NCI-H69 (cell line): Measurements from ENCODE around the gene SCN9A.
"Not testable (repeated sequence)": the region's sequence is repeated elsewhere in the genome, so short reads cannot be mapped to it uniquely, and the experiment has no call there.

ENCODE experiments used
- DNase-seq: peaks from one replicate; lab custom pipeline; 2025; lab: John Stamatoyannopoulos, UW

Gene SCN9A

DNA sequence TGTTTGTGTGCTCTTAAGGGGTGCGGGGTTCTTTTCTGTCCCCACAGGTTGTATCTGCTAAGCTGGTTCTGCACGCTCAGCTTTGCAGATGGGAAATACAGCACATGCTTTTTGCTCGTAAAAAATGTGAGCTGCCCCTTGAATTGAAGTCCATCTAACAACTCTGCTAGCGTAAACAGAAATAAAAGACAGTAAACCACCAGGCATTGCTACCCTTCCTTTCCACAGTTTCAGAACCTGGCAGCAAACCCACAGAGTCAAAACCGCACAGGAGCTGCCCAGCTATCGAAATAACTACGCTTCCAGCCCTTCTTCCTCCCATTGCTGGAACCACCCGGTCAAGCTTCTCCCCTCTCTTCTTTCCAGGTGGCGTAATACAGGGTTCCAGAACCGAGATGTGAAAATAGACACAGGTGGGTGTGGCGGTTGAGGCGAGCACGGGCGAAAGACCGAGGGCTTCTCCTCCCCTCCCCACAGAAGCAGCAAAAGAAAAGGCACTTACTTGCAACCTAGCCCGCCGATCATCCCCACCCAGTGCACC, 479 bp downstream of the SCN9A start:
- peak; percentile 89 for DNase-seq

DNA sequence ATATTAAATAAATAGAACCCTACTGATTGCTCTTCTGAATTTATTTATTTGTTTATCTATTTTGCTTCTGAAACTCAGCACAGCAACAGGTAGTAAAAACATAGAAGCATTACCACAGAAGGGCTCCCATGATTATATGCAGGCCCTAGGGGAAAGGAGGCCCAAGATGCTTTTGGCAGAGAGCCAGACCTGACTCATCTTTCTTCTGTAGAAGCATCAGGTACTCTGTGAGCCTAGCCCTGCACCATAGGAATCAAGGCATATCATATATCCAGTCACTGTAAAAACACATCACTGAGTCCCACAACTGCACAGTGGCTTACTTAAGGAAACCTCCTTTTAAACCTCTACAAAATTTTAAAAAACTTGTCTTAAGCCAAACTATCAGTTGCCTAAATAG, 1.8 kb downstream of the SCN9A start:
- DNase-seq = peak; percentile 96

DNA sequence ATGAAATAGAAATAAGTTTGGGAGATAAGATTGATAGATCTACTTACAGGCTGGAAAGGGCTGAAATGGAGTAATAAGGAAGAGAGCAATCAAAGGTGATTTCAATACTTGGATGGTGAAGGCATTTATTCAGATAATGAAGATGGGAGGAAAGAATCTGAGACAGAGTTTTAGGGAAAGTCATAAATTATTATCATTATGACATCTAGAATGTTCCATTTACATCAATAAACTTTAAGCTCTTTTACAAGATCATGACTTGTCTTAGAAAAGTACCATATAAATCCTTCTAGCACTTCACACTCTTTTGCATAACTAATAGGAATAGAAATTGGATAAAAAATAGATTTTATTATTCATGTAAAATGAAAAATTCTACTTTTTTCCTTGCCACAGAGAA, 2.2 kb downstream of the SCN9A start:
- DNase-seq = no peak

DNA sequence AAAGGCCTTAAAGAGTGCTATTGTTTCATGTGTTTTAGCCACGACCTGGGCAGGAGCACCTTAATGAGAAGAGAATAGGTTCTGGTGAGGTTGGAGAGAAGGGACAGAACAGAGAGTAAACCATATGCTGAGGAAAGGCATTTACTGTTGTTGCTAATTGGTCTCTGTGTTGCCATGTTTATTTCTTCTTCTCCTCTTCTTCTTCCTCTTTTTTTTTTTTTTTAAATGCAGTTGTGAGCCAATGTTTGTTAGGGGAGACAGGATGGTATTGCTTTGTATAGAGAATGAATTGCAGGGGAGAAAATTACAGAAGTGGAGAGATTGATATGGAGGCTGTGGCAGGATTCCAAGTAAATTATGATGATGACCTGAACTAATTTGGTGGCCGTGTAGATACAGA, 2.6 kb downstream of the SCN9A start:
- peak; percentile 83 for DNase-seq

DNA sequence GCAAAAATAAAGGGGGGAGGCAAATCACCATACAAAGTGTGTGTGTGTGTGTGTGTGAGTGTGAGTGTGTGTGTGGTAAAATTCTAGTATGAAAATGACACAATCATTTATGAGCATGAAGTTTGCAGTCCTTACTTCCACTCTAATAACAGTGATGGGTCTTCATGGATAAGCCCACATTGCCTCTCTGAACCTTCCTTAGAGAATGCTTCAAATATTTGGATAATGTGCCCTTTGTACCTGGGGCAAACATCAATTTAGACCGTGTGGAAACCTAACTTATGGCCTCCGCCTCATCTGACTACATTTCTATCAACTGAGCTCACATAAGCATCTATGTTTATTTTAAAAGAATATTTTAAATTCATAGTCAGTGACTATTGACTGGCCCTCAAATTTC, 3.7 kb downstream of the SCN9A start:
- DNase-seq = peak; percentile 56

DNA sequence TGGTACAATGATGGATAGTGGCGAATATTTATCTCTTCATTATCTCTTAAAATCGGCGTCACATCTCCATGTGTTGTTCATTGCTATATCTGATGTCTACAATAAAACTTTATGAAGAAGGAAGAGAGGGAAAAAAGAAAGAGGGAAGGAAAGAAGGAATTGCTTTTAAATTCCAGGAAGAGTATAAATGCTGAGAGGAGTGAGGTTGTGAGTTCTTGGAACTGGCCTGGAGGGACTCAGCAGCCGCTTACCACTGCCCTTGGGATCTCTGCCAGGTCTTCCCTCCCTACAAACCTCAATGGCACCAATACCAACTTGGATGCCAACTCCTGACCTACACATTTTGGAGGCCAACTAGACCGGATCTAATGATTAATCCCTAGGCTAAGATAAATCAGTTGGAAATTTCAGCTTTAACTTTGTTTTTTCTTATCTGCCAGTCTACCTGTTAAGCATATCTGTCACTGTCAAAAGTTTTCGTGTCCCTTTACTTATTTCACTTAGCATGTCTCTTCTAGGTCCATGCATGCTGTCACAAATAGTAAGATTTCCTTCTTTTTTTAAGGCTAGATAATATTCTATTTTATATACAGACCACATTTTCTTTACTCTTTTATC, 9.8 kb downstream of the SCN9A start:
- DNase-seq = peak; percentile 15

DNA sequence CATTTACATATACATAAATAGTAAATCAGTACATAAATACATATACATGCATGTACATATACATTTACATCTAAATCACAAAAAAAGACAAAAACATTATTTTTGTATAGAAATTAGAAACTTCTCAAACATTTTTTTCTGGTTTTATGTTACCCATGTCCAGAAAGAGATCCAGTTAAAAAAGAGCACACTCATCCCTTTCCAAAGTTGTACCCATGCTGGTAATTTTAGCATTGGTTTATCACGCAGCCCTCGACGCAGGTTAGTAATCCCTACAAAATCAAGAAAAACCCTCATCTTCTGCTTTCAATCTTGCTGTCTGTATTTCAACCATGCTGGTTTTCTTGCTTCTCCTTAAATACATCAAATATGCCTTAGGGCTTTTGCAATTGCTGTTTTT, 10.5 kb downstream of the SCN9A start:
- DNase-seq = no peak

DNA sequence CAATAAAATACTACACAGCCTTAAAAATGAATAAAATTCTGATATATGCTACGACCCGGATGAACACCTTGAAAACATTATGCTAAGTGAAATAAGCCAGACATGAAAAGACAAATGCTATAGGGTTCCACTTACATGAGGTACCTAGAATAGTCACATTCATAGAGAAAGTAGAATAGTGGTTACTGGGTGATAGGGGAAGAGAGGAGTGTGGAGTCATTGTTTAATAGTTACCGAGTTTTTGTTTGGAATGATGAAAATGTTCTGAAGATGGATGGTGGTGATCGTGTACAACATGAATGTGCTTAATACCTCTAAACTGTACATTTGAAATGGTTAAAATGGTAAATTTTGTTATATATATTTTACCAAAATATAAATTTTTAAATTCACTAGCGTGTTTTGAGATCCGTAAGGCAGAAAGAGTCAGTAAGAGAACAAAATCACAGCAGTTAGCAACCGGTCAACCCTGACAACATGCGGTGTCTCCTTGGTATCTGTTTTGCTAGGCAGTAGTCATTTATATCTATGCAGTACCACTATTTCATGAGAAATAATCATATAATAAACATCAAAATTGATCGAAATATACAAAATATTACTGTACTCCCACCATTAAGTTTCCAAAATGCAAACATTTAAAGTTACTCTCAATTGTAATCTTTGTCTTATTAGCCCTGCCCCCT, 11.1 kb downstream of the SCN9A start:
- DNase-seq = peak; percentile 11

DNA sequence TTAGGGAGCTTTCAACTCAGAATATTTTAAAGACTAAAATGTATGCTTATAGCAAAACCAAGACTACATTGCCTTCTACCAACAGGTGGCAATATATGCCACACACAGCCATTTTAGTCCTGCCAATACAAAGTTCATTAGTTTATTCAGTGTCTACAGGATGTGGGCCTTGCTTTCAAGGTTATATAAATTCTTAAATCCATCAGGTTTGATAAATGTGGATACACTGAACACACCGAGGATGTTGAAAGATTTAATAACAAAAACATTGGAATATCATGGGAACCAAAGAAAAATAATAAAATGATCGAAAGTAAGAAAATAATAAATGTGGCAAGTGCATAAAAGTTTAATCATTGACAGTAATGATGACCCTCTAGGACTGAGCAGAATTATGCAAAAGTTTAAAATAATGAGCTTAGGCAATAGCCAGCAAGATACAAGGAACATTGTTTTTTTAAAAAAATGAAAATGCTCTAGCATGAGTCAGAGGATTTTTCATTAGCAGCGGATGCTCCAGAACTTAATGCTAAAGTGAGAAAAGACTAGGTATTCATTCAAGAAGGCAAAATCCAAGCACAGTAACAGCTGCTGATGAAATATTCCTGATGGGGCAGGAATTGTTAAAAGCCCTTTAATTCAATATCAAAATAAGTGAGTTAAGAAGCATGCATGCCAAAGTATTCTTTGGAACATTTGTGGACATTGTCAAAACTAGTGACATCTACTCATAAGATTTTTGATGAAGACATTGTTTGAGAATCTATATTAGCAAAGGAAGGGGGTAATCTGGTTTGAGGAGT, 14.2 kb downstream of the SCN9A start:
- DNase-seq = peak; percentile 62

DNA sequence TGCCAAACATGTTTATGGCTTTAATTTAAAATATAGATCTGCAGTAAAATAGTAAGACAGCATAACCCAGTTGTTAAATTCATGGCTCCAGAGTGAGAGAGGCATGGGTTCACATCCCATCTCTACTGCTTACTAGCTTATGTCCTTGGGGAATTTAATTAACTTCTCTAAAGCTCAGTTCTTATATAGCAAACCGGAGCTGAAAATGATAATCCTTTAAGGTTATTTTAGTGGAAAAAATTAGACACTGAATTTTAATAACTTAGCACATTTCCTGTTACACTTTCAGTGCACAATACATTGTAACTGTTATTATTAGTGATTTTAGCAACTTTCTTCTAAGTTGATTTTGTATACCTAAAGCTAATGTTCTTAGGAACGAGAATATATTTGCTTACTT, 14.8 kb downstream of the SCN9A start:
- DNase-seq = no peak

DNA sequence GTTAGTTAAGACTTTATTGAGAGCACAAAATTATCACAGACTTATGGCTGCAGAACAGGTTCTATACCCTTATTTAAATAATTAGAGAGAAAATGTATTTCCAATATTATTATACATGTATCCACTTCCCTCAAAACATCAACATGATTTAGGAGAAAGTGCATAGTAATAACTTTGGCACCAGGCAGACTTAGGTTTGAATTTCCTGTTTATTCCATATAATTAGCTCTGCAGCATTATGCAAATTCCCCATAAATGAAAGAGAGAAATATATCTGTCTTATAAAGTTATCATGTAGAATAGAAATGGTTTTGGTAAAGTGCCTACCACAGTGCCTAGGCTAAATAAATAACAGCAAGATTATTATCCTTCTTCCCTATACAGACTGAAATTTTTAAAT, 15.3 kb downstream of the SCN9A start:
- no peak for DNase-seq

DNA sequence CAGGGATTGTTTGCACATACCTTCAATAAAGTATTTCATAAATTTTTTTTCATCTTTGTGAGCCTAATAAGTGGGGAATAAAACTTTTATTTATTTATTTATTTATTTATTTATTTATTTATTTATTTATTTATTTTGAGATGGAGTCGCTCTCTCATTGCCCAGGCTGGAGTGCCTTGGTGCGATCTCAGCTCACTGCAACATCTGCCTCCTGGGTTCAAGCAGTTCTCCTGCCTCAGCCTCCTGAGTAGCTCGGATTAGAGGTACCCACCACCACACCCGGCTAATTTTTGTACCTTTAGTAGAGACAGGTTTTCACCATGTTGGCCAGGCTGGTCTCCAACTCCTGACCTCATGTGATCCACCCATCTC, 17.8 kb downstream of the SCN9A start:
- DNase-seq = not testable (repeated sequence)

DNA sequence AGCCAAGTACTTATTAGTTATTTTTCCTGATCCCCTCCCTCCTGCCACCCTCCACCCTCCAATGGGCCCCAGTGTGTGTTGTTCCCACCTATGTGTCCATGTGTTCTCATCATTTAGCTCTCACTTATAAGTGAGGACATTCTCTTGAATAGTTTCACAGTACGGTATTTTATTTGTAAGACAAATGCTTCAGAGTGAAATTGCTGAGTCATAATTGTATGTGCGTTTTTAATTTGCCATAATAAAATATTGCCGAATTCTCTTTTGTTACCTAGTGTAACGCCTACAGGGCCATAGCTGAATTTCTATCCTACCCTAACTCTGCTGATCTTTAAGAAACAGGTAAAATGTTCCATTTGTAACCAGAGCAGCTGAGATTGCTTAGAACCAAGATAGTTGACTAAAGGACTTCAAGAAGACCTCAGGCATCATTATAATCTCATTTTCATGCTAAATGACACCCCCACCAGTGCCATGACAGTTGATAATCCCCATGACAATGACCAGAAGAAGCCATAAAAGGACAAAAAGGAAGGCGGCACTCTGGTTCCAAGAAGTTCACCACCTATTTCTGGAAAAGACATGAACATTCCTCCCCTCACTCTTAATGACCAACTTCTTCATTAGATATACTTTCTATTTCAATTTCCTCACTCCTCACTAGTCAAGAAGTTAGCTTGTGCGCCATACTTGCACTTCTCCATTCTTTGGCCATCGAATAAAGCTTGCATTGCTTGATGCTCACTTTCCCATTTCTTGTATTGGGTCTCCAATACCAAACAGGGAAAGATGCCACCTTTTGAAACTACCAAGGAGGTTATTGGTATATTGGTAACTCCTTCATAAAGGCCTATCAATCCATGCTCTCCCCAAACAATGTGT, 18.4 kb downstream of the SCN9A start:
- DNase-seq = no peak

DNA sequence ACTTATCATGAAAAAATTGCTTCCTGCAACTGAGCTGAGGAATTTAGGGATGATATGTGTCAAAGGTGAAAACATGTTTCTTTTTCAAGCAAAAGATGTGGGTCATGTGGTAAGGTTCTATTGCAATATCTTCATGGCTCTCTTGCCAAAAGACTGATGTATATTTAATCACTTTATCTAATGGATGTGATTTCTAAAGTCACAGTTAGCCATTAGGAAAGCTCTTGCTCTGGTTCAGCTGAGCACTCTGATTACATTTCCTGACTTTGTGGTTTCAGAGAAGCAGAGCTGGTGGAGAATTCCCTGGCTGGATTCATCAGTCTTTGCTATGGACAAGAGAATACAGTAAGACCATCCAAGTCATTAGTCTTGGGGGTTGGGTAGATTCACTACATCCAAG, 24.4 kb downstream of the SCN9A start:
- peak; percentile 11 for DNase-seq

DNA sequence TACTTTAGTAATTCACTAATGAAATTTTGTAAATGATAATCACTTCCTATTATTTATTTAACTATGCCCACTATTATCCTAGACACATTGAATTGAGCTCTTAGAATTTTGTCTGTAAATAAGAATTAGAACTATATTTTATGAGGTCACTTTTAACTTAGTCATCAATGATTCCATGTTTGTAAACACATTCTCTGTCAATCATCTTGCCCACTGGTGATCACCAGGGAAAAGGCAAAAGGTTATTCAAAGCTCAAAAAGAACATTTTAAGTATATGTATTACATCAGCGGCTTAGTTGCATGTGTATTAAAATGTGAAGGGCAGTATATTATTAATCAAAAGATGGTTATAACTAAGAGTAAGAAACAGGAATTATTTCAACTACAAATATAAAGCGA, 25.2 kb downstream of the SCN9A start:
- no peak for DNase-seq

DNA sequence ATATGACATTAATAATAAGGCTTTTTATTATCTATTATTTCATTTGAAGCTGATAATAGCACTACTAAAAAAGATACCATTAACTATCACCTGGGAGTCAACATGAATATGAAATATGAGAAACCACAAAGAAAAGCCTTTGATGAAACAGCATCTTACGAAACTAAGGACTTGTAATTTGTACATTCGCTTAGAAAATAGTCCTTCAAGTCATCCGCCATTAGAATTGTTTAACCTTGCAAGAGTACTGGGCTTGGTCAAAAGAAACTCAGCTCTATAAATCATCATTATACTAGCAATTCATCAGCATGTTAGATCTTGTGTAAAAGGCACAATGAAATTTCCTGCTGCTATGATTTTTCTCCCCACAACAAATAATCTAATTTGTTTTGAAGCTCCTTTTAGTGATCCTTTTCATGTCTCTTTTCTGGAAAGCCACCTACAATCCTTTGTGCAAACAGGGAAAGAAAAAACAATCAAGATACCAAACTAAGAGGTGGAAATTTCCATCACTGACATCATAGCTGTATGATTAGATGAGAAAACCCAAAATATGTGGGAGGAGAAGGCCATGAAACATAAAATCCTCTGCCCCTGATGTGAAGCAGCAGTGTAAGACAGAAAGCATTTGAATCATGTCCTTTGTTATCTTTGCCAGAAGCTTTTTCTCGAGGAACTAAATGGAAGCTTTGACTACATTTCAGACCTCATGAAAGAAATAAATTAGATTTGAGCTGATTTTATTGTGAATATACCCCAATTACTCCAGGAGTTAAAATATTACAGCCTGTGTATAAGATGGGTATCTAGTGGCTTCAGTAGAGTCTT, 31.2 kb downstream of the SCN9A start:
- DNase-seq = peak; percentile 73

DNA sequence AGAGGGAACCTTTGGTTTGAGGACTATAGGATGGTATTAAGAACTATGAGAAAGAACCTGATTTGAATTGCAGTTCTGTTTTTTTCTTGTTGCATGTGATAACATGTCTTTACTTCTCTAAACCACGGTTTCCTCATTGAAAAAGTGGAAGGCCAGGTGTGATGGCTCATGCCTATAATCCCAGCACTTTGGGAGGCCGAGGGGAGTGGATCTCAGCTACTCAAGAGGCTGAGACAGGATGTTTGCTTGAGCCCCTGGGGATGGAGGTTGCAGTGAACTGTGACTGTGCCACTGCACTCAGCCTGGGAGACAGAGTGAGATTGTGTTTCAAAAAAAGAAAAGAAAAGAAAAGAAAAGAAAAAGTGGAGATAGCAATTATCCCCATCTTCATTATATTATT, 32.3 kb downstream of the SCN9A start:
- peak; percentile 95 for DNase-seq

DNA sequence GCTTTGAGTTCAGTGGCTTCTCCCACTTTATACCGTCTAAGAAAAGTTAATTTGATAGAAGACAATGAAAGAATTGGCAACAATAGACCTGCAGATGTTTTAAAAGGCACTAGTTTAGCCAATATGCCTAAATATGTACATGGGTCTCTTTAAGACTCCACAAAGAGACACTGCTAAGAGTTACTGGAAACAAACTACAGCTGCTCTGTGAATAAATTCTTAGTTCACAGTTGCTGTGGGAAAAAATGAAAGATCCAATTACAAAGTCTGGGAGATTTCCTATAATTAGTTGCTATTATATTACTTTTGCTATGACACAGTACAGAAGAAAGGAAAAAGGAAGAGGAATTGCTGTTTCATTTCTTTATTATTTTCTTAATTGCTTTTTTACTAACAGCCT, 34.3 kb downstream of the SCN9A start:
- DNase-seq = peak; percentile 52

DNA sequence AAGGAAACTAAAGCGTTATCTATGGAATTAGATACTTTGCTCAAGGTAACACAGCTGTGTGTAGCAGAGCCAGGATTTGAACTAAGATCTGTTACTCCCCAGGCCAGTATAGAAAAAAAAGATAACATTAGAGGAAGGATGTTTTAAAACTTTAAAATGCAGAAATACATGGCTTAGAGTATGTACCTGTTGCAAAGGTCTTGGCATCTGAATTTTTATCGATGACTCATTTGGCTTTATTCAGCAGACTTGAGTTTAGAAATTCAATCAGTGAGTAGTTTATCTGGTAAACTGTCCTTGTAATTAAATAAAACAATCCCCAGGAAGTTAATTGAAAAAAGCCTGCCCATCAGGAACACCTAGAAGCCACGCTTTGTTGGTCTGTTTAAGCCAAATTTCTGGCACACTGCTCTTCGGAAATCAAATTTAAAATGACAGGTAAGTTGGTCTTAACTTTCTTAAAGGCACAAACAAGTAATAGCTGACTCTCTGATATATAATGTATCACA, 36.9 kb downstream of the SCN9A start:
- DNase-seq = peak; percentile 29

DNA sequence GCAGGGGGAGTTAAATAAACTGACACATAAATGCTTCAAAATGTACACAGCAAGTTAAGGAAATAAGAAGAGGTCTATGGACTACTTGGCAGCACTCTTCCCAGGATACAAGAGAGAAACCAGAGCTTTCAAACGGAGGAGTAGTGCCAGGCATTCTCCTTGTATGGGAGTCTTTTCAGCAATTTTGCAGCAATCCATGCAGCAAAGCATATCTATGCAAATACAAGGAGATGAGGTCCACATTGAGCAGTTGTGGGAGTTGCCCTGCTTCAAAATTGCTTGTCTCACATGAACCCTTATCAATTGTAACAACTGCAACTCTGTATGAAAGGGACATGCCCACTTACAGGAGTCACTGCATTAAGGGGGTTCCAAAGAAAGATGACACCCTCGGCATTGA, 37.8 kb downstream of the SCN9A start:
- peak; percentile 69 for DNase-seq

DNA sequence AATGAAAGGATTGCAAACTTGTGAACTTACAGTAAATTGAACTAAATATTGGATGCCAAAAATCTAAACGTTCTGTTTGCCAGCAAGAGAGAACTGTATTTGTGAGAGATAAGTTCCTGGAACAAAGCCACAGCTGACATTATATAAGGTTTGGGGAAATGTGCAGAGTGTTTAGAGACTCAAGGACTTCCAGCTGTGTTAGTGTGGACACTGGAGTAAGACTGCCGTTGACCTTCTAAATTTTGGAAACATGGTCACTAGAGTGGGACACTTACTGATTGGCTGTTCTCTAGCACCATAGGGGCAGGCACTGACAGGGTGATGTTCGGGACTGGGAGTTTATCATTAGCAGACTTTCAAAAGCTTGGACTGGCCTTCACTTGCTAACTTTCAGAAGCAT, 40.5 kb downstream of the SCN9A start:
- DNase-seq = peak; percentile 60
